ENCODE data around the gene USB1.

DNA sequence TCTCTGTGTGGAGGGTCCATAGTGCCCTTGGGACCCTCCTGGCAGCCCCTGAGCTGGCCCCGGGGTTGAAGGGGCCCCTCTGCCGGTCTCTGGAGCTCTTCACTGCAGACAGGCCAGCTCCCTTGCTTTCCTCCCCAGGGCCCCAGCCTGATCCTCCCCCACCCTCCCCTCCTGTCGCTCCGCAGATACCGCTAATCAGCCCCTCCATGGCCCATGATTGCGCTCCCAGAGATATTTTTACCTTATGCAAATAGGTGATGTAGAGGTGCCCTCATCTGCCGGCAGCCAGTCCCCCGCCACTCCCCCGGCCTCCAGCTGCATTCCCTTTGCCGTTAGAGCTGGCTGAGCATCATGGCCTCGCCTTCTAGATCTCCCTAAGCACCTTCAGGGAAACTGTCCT lies 33.6 kb downstream of the USB1 start:
- no peak for TF ChIP-seq EP300 (IDR thresholded peaks at IDR 0.05)
- TF ChIP-seq, protein P1, sequence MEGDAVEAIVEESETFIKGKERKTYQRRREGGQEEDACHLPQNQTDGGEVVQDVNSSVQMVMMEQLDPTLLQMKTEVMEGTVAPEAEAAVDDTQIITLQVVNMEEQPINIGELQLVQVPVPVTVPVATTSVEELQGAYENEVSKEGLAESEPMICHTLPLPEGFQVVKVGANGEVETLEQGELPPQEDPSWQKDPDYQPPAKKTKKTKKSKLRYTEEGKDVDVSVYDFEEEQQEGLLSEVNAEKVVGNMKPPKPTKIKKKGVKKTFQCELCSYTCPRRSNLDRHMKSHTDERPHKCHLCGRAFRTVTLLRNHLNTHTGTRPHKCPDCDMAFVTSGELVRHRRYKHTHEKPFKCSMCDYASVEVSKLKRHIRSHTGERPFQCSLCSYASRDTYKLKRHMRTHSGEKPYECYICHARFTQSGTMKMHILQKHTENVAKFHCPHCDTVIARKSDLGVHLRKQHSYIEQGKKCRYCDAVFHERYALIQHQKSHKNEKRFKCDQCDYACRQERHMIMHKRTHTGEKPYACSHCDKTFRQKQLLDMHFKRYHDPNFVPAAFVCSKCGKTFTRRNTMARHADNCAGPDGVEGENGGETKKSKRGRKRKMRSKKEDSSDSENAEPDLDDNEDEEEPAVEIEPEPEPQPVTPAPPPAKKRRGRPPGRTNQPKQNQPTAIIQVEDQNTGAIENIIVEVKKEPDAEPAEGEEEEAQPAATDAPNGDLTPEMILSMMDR (IDR thresholded peaks at IDR 0.05), result no peak
